ENCODE results near the gene SYNGR4. TPM values are rescaled to one million over a fixed set of nuclear protein-coding genes. Genes with fewer than 3 reads are reported as not detected.
"Not testable (repeated sequence)": the region's sequence is repeated elsewhere in the genome, so short reads cannot be mapped to it uniquely, and the experiment has no call there.

SYNGR4 gene
- total RNA-seq, 2 donors from 2014 or later: not detected

DNA sequence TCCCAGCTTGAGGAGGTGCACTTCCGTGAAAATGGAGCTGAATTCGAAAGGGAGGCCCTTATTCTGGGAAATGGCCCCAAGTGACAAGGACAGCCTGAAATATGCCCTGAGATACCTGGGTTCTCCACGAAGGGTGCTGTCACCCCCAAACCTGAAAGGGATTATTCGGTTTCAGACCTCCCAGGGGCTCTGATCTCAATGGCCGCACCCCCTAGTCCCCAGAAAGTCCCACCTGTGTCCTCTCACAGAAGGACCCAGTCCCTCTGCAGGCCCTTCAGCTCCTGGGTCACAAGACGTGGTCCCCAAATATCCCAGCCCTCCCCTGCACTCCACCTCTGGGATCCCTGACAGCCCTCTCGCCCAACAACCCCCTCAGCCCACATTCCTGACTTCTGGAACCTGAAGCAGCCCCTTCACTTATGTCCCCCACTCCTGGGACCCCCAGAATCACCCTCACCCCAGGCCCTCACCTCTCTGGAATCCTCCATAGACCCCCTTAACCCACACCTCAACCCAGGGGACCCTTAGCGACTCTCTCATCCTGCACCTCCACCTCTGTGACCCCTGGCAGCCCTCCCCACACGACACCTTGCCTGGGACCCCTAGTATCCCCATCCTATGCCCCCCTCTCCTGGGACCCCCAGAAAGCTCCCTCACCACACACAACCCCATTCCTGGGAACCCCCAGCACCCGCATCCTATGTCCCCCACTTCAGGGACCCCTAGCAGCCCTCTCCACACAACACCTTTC lies 606 bp downstream of the SYNGR4 start:
- intact Hi-C loops (cut with DNase I): no loop called here
- DNase-seq (ENCODE audit: low spot score): no peak

DNA sequence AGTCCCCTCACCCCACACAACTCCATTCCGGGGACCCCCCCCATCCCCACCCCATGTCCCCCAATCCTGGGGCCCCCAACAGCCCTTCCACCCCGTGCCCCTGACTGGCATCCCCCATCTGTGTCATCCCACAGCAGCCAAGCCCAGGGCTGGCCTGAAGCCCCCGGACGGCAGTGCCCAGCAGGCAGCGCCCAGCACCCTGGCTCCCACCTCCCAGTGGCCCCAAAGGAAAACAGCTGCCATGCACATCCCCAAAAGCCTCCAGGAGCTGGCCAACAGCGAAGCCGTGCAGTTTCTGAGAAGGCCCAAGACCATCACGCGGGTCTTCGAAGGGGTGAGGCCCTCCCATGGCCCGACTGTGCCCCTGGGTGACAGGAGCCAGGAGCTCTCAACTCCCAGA lies 1.4 kb downstream of the SYNGR4 start:
- intact Hi-C loops (cut with DNase I): no loop called here
- DNase-seq (ENCODE audit: low spot score): no peak

DNA sequence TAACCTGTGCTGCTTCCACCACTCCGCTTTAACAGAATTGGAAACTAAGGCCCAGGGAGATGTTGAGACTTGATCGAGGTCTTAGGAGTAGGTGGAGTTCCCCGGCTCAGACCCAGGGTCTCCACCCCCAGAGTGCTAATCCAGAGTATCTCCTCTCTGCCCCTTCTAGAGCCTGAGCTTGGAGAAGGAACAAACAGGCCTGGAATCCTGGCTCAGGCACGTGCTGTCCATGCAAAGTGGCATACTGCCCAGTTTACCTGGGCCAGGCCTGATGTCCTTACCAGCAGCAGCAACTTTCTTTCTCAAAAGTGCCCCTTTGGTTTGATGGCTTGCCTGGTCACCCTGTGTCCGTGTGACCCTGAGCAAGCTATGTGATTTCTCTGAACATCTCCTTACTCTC lies 3.7 kb downstream of the SYNGR4 start:
- DNase-seq (ENCODE audit: low spot score): no peak
- intact Hi-C loops (cut with DNase I): no loop called here

DNA sequence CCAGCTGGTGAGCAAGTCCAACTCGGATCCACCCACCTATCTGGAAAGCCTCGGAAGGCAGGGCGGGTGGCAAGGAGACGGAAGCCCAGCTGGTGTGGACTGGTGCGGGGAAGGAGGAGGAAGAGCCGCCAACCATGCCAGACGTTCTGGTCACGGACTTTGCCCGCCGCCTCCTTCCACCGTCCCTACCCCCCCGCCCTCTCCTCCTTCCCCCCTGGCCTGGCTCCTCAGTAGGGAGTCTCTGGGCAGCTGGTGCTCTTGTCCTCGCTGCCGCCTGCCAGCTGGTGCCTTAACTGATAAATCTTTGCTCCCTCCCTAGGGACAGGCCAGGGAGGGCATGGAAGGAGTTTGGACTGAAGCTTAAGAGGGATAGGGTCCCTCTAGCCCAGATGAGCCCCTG lies 4.8 kb downstream of the SYNGR4 start:
- DNase-seq (ENCODE audit: low spot score): no peak
- intact Hi-C loops (cut with DNase I): no loop called here

DNA sequence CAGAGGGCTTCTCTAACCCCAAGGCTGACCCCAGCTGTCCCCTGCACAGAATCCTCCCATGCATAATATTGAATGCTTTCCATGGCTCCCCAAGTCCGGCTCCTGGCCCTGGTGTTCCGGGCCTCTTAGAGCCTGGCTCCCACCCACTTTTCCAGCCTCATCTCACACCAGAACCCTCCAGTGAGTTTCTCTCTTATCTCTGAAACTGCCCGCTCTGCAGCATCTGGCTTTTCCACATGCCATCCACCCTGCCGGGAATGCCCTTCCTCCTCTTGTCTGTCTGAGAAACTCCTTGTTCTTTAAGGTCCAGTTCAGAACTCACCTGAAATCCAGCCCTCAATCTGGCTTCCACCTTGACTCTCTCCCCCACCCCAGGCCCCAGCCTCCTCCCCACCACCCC lies 6.8 kb downstream of the SYNGR4 start:
- intact Hi-C loops (cut with DNase I): no loop called here
- DNase-seq (ENCODE audit: low spot score): no peak

DNA sequence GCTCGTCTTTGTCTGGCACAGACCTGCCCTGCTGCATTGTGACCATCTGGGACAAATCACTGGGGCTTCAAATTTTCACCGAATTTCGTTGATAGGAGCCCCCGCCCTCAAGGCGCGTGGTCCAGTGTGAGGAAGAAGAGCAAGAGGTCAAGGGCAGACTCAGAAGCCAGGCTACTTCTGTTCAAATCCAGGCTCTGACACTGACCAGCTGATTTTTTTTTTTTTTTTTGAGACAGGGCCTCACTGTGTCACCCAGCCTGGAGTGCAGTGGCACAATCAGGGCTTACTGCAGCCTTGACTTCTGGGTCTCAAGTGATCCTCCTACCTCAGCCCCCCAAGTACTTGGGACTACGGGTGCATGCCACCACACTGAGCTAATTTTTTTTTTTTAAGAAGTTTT lies 7.2 kb downstream of the SYNGR4 start:
- no peak for DNase-seq (ENCODE audit: low spot score)
- intact Hi-C loops (cut with DNase I): no loop called here

DNA sequence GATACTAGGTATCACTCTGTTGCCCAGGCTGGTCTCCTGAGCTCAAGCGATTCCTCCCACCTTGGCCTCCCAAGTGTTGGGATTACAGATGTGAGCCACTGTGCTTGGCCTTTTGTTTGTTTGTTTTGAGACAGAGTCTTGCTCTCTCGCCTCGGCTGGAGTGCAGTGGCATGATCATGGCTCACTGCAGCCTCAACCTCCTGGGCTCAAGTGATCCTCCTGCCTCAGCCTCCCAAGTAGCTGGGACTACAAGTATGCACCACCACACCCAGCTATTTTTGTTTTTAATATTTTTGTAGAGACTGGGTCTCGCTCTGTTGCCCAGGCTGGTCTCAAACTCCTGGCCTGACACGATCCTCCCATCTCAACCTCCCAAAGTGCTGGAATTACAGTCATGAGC lies 7.6 kb downstream of the SYNGR4 start:
- intact Hi-C loops (cut with DNase I); DNase-seq (ENCODE audit: low spot score): not testable (repeated sequence)

DNA sequence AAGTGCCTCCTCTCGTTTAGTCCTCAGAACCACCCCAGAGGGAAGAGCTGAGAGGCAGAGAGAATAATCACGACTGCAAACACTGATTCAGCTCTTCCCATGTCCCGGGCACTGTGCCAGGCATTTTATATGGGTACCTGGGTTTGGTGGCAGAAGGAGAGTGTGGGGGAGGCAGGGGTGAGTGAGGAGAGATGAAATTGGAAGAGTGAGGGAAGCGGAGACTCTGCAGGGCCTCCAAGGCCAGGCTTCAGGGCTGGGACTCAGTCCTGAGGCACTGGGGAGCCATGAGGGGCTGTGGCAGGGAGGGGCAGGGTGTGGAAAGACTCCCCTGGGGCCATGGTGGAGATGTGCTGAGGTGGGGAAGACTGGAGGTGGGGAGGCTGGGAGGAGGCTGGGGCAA lies 8.7 kb downstream of the SYNGR4 start:
- intact Hi-C loops (cut with DNase I): no loop called here
- DNase-seq (ENCODE audit: low spot score): no peak

DNA sequence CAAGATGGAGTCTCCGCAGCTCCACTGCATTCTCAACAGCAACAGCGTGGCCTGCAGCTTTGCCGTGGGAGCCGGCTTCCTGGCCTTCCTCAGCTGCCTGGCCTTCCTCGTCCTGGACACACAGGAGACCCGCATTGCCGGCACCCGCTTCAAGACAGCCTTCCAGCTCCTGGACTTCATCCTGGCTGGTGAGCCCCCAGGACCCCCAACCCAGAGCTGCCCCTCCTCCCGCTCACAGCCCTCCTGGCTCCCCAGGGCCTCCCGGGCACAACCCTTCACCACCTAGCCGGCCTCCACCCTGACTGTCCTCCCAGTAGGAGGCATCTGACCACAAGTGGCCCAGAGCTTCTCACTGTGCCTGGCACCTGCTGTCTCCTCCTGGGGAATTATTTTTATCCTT lies 9.4 kb downstream of the SYNGR4 start:
- DNase-seq (ENCODE audit: low spot score): no peak
- intact Hi-C loops (cut with DNase I): no loop called here

DNA sequence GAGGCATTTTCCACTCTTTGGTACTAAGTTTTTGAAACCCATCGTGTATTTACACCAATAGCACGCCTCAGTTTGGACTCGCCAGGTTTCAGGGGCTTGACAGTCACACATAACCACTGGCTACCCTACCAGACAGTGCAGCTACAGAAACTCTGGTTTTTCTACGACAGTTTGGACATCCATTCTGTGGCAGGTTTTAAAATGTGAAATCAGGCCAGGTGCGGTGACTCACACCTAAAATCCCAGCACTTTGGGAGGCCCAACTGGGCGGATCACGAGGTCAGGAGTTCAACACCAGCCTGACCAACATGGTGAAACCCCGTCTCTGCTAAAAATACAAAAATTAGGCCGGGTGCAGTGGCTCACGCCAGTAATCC lies 14.0 kb downstream of the SYNGR4 start:
- DNase-seq (ENCODE audit: low spot score): no peak
- intact Hi-C loops (cut with DNase I): no loop called here

DNA sequence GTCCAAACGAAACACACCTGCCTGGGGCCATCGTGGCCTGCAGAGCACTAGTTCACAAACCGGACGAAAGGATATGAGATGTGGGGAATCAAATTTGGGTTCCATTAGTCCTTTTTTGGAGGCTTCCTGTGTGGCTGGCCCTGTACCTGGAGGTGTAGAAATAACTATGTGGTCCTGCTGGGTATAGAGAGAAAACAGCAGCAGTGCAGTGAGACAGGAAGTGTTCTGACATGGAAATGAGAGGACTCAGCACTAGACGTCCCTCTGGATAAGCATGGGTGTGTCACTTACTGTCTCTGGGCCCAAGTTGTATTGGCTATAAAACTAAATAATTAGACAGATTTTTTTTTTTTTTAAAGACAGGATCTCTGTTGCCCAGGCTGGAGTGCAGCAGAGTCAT lies 14.9 kb downstream of the SYNGR4 start:
- intact Hi-C loops (cut with DNase I): no loop called here
- DNase-seq (ENCODE audit: low spot score): no peak

DNA sequence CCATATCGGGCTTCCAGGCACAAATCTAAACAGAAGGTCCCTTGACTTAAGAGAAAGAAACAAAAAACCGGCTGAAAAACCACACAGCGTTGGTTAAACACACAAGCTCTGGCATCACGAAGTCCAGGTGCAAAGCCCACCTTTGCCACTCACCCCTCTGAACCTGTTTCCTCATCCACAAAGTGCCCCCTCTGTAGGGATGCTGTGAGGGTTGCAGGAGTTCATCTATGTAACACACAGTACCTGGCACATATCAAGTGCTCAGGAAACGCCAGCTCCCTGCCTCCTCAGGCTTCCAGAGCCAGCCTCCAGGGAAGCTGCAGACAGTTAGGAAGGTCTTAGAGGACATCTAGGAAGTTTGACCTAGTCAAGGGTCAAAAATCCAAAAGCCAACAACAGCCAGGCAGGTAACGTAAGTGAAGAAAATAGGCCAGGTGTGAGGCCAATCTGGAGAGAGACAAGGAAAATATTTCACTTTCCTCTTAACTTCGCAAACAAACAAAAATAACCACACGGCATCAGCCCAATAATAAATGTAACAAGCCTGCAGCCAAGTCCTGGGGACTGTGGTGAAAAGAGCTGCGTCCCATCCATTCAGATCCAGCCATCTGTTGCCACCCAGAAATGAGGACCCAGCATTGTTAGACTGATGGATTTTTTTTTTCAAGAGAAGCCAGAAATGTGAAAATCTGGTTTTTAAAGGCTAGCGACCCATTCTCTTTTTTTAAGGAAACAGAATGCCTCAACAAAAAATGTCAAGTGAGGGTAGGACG lies 17.2 kb downstream of the SYNGR4 start:
- intact Hi-C loops (cut with DNase I): no loop called here
- DNase-seq (ENCODE audit: low spot score): no peak

DNA sequence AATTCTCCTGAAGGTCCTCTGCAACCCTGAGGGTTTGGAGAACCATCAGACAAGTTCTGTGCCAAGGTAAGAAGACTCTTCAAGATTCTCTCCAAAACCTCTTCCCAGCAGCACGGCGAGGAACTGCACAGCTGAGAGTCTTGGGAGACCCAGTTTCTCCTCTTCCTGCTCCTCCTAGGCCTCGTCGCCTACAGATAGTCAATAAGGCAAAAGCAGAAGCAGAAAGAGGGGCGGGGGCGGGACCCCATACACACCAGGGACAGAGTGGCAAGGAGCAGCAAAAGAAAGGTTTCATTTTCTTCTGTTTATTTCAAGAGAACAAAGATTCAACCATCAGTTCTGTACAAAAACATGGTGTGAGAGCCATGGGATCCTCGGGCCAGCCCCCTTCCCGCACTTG lies 18.1 kb downstream of the SYNGR4 start:
- DNase-seq (ENCODE audit: low spot score): no peak
- intact Hi-C loops (cut with DNase I): loop anchor here in 1 of 2 donors (1.0 kb wide), 1 partner anchor 42 kb away; no protein-coding TSS in a partner anchor

DNA sequence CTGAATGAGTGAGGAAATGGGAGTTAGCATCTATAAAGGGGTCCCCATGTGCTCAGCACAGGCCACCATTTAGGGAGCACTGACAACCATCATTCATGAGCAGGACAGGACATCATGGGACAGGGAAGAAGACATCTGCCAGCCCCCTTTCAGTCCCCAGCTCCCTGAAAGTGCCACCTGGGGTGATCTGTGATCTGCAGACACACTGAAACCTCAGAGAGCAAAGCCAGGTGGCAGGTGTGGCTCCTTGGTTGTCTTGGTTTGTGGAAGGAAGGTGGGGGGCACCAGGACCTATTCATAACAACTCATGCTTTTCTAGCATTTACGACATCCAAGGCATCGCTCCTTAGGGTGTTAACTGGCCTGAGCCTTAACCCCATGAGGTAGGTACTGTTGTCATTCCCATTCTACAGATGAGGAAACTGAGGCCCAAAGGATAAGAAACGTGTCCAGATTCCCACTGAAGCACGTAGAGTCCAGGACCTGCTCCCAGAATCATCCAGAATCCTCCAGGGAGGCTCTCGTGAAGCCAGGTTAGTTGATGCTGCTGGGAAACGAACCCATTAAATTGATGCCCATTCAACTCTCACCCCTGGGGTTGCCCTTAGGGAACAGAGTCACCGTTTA lies 21.4 kb downstream of the SYNGR4 start:
- DNase-seq (ENCODE audit: low spot score): no peak
- intact Hi-C loops (cut with DNase I): no loop called here

DNA sequence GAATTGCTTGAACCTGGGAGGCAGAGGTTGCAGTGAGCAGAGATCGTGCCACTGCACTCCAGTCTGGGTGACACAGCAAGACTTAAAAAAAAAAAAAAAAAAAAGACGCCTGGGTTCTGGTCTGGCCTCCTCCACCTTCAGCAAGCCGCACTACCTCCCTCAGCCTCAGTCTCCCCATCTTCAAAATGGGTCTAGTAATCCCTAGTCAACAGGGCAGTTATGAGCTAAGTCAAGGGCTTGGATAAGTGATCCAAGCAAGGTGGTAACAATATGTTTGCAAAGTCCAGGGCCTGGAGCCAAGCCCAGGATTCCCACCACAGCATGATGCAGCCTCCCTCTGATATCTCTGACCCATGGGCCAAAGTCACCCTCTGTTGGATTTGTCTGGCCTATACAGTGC lies 22.8 kb downstream of the SYNGR4 start:
- no peak for DNase-seq (ENCODE audit: low spot score)
- intact Hi-C loops (cut with DNase I): no loop called here

DNA sequence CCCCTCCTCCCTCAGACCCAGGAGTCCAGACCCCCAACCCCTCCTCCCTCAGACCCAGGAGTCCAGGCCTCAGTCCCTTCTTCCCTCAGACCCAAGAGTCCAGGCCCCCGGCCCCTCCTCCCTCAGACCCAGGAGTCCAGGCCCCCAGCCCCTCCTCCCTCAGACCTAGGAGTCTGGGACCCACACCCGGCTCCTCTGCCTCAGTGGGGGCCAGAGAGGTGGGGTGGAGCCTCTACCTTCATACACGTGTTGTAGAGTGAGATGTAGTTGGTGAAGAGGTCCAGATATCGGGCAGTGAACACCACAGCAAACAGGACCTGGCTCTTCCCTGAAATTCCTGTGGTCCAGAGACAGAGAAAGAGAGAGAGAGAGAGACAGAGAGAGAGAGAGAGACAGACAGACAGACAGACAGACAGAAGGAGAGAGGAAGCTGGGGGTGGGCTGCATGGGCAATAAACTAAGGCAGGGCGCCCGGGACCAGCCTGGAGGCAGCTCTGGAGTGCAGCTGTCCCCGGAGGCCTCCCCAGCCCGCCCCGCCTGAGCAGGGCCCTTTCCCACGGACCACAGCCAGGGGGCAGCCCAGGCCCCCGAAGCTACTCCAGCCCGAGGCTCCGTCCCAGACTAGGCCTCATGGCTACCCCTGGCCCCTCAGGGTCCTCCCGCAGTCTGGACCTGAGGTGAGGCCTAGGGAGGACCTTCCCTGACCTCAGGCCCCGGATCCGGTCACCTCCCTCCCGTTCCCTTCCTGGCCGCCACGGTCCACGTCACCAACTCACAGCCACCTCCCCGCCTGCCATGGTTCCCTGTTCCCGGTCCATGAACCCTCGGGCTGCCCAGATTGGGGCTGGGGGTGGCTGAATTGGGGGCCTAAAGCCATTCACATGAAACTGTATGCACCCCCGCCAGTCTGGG lies 26.3 kb downstream of the SYNGR4 start:
- intact Hi-C loops (cut with DNase I): no loop called here
- peak; percentile 90 for DNase-seq (ENCODE audit: low spot score)

DNA sequence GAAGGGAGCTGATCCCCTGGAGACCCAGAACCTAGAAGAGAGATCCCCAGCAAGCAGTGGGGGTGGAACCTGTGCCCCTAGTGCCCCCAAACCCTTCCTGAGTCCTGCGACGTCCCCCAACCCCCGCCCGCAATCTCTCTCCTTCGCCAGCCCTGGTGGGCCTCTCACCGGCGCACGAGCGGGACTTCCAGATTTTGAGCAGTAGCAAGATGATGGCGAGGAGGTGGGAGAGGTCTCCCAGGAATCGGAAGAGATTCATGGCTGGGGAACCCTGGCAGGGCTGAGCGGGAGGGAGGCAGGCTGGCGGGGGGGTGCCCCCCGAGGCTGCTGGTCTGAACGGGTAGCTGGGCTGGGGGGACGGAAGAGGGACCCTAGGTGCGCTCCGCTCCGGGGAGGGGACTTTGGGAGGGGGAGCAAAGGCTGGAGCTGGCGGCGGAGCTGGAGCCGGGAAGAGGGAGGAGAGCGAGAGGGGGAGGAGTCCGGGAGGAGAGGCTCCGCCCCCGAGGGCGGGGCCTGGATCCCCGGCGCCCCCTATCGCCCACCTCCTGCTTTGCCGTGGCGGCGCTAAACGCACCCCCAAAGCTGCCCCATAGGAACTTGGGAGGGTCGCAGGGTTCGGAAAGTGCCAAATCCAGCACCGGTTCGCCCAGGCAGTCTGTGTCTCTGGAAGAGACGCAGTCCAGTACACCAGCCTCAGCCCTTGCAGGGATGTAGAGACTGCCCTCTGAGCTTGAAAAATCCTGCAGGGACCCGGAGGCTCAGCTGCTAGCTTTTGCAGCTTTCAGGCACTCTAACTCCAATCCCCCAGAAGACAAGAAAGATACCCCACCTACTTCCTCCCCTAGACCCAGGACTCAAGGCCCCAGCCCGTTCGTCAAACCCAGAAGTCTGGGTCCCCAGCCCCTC lies 27.2 kb downstream of the SYNGR4 start, which contains the start of gene KDELR1:
KDELR1 (minus strand) TSS at position 452 of the 906 bp plus-strand sequence; CDS start at position 259, 193 bp downstream.
- intact Hi-C loops (cut with DNase I): no loop called here
- peak; percentile 92 for DNase-seq (ENCODE audit: low spot score)

DNA sequence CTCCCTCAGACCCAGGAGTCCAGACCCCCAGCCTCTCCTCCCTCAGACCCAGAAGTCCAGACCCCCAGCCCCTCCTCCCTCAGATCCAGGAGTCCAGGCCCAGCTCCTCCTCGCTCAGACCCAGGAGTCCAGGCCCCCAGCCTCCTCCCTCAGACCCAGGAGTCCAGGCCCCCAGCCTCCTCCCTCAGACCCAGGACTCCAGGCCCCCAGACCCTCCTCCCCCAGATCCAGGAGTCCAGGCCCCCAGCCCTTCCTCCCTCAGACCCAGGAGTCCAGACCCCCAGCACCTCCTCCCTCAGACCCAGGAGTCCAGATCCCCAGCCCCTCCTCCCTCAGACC lies 27.8 kb downstream of the SYNGR4 start:
- intact Hi-C loops (cut with DNase I): not testable (repeated sequence)

More for the DNA sequence above, 27.8 kb downstream of the SYNGR4 start:
- not testable (repeated sequence) for DNase-seq (ENCODE audit: low spot score)
